ENCODE data around the gene RPTN. TPM values are rescaled to one million over a fixed set of nuclear protein-coding genes. Genes with fewer than 3 reads are reported as not detected.

The RPTN gene
- total and polyA plus RNA-seq, 9 donors, result not detected

GRCh38 chr1:152109998-152110294 is 49.1 kb downstream of the RPTN start:
- H3K9me3 ChIP-seq, result peaks cover 0 to 12% of the 10 kb centered on the region in 2 donors
- TF ChIP-seq EP300 (IDR thresholded peaks at IDR 0.05), result no peak
- TF ChIP-seq, protein P1, sequence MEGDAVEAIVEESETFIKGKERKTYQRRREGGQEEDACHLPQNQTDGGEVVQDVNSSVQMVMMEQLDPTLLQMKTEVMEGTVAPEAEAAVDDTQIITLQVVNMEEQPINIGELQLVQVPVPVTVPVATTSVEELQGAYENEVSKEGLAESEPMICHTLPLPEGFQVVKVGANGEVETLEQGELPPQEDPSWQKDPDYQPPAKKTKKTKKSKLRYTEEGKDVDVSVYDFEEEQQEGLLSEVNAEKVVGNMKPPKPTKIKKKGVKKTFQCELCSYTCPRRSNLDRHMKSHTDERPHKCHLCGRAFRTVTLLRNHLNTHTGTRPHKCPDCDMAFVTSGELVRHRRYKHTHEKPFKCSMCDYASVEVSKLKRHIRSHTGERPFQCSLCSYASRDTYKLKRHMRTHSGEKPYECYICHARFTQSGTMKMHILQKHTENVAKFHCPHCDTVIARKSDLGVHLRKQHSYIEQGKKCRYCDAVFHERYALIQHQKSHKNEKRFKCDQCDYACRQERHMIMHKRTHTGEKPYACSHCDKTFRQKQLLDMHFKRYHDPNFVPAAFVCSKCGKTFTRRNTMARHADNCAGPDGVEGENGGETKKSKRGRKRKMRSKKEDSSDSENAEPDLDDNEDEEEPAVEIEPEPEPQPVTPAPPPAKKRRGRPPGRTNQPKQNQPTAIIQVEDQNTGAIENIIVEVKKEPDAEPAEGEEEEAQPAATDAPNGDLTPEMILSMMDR (IDR thresholded peaks at IDR 0.05), result no peak
- no peak for TF ChIP-seq POLR2A (IDR thresholded peaks at IDR 0.05)
- WGBS, 3 donors, result 4 to 23% (median 12%) methylated on average over 15 of the region's 15 CpGs
- no peak for DNase-seq
- H3K27me3 ChIP-seq, result no peaks in the 10 kb centered on the region
- no peaks in the 10 kb centered on the region for H3K36me3 ChIP-seq
- no peak overlapping the region for H3K4me3 ChIP-seq
- peaks cover 2% of the 10 kb centered on the region for H3K4me1 ChIP-seq (ENCODE audit: insufficient read depth)
- H3K27ac ChIP-seq, result no peak overlapping the region
- intact Hi-C loops (cut with DNase I), result no loop called here

DNA sequence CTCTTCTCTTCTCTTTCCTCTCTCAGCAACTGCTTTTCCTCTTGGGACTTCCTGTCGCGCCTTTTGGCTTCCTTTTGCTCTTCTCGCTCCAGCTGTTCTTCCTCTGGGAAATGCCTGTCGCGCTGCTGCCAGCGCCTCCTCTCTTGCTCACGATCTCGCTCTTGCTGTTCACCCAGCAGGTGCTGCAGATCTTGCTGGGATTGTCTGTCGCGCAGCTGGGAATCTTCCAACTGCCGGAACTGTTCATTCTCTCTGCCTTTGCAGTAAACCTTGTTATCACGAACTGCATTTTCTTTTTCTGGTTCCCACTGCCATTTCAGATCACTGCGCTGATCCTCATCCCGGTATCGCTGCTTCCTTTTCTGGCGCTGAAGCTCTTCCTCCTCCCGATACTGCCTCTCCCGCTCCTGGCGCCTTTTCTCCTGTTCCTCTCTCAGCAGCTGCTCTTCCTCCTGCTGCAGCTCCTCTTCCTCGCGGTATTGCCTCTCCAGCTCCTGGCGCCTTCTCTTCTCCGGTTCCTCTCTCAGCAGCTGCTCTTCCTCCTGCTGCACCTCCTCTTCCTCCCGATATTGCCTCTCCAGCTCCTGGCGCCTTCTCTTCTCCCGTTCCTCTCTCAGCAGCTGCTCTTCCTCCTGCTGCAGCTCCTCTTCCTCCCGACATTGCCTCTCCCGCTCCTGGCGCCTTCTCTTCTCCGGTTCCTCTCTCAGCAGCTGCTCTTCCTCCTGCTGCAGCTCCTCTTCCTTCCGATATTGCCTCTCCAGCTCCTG is 49.6 kb downstream of the RPTN start:
- no peak for DNase-seq
- TF ChIP-seq, protein P1 (IDR thresholded peaks at IDR 0.05), result no peak
- no peak for TF ChIP-seq POLR2A (IDR thresholded peaks at IDR 0.05)
- no peak overlapping the region for H3K4me3 ChIP-seq
- intact Hi-C loops (cut with DNase I), result no loop called here
- no peaks in the 10 kb centered on the region for H3K27me3 ChIP-seq
- no peaks in the 10 kb centered on the region for H3K36me3 ChIP-seq
- peaks cover 2% of the 10 kb centered on the region for H3K4me1 ChIP-seq (ENCODE audit: insufficient read depth)
- WGBS, 3 donors, result 6 to 17% (median 8%) methylated on average over 31 of the region's 31 CpGs
- no peak overlapping the region for H3K27ac ChIP-seq
- H3K9me3 ChIP-seq, result peaks cover 0 to 12% of the 10 kb centered on the region in 2 donors

- H3K4me1 ChIP-seq (ENCODE audit: insufficient read depth), result peaks cover 2% of the 10 kb centered on the region
- DNase-seq, result no peak
- 15 to 23% (median 19%) methylated on average over 28 of the region's 28 CpGs for WGBS, 3 donors
- no peaks in the 10 kb centered on the region for H3K36me3 ChIP-seq
- H3K4me3 ChIP-seq, result no peak overlapping the region
- H3K9me3 ChIP-seq, result peaks cover 0 to 12% of the 10 kb centered on the region in 2 donors
- no peak for TF ChIP-seq EP300 (IDR thresholded peaks at IDR 0.05)
- TF ChIP-seq, protein P1 (IDR thresholded peaks at IDR 0.05), result no peak
- TF ChIP-seq POLR2A (IDR thresholded peaks at IDR 0.05), result no peak
- H3K27ac ChIP-seq, result no peak overlapping the region
- intact Hi-C loops (cut with DNase I), result no loop called here
- no peaks in the 10 kb centered on the region for H3K27me3 ChIP-seq
Observed at GRCh38 chr1:152108882-152109222, 50.2 kb downstream of the RPTN start.

DNA sequence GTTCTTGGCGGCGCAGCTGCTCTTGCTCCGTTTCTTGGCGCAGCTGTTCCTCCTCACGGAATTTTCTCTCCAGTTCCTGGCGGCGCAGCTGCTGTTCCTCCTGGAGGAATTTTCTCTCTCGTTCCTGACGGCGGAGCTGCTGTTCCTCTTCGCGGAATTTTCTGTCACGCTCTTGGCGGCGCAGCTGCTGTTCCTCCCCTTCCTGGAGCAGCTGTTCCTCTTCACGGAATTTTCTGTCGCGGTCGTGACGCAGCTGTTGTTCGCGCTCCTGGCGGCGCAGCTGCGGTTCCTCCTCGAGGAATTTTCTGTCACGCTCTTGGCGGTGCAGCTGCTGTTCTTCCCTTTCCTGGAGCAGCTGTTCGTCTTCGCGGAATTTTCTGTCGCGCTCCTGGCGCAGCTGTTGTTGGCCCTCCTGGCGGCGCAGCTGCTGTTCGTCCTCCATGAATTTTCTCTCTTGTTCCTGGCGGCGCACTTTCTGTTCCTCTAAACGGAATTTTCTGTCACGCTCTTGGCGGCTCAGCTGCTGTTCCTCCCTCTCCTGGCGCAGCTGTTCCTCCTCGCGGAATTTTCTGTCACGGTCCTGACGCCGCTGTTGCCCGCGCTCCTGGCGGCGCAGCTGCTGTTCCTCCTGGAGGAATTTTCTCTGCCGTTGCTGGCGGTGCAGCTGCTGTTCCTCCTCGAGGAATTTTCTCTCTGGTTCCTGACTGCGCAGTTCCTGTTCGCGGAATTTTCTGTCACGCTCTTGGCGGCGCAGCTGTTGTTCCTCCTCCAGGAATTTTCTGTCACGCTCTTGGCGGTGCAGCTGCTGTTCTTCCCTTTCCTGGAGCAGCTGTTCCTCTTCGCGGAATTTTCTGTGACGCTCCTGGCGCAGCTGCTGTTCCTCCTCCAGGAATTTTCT is 50.8 kb downstream of the RPTN start:
- TF ChIP-seq POLR2A (IDR thresholded peaks at IDR 0.05), result no peak
- TF ChIP-seq EP300 (IDR thresholded peaks at IDR 0.05), result no peak
- TF ChIP-seq, protein P1 (IDR thresholded peaks at IDR 0.05), result no peak
- Histone ChIP-seq H3K4me1 (ENCODE audit: insufficient read depth) (peaks cover 2% of the 10 kb centered on the region), H3K27ac (no peak overlapping the region), H3K27me3 (no peaks in the 10 kb centered on the region), H3K4me3 (no peak overlapping the region), H3K36me3 (no peaks in the 10 kb centered on the region), H3K9me3 (peaks cover 0 to 12% of the 10 kb centered on the region in 2 donors)
- intact Hi-C loops (cut with DNase I), result no loop called here
- DNase-seq, result no peak
- WGBS, 3 donors, result 9 to 19% (median 10%) methylated on average over 67 of the region's 67 CpGs

Measured in ovary (tissue), 9 donors.